GM19372 (cell line): ENCODE results near the gene MEX3A.
"Not testable (repeated sequence)": the region's sequence is repeated elsewhere in the genome, so short reads cannot be mapped to it uniquely, and the experiment has no call there.

Source experiments
- ATAC-seq: cut with Tn5 transposase; IDR thresholded peaks from one replicate; pipeline ENCODE4 v1.9.1; 2021; ENCODE audit warnings: mild to moderate bottlenecking, low read depth, moderate library complexity; ENCODE audit not compliant: unreplicated experiment

The MEX3A gene, protein sequence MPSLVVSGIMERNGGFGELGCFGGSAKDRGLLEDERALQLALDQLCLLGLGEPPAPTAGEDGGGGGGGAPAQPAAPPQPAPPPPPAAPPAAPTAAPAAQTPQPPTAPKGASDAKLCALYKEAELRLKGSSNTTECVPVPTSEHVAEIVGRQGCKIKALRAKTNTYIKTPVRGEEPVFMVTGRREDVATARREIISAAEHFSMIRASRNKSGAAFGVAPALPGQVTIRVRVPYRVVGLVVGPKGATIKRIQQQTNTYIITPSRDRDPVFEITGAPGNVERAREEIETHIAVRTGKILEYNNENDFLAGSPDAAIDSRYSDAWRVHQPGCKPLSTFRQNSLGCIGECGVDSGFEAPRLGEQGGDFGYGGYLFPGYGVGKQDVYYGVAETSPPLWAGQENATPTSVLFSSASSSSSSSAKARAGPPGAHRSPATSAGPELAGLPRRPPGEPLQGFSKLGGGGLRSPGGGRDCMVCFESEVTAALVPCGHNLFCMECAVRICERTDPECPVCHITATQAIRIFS

DNA sequence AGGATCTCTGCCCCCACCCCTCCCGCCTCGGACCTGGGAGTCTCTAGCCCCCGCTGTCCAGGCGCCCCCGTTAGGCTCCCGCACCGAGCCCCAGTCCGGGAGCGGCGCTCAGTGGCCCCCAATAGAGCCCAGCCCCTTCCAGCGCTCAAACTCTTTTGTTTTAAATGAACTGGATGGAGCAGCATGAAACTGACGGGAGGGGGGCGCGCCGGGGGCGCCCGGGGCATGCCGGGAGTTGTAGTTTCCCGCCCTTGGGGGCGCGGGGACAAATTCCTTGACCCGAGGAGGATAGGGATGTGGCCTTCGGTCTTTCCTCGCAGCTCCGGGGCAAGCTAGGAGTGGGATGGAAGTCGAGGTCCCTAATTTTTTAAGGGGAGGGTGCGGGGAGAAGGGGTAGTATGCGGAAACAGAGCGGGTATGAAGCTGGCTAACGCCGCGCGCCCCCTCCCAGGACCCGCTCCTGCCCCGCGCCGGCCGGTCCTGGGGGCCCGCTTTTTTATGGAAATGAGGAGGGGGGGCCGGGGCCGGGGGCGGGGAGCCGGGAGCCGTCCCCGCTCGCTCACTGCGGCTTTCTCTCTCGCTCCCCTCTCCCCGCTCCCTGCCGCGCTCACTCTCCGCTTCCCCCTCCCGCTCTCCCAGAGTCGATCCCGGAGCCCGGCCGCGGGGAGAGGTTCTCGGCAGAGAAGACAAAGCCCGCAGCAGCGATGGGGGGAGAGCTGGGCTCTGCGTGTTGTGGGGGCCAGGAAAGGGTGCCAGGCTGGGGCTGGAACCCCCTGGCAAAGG, at the start of gene MEX3A:
TSS of gene MEX3A (minus strand) at position 157 of the 783 bp plus-strand sequence. CDS start 467 bp downstream, outside the sequence.
- ATAC-seq, result no peak

DNA sequence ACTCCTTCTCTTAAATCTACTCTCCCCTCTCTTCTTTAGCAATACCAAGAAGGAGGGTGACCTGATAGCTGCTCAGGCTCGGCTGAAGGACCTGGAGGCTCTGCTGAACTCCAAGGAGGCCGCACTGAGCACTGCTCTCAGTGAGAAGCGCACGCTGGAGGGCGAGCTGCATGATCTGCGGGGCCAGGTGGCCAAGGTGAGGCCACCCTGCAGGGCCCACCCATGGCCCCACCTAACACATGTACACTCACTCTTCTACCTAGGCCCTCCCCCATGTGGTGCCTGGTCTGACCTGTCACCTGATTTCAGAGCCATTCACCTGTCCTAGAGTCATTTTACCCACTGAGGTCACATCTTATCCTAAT, 48.3 kb upstream of the MEX3A start:
- ATAC-seq, result no peak

DNA sequence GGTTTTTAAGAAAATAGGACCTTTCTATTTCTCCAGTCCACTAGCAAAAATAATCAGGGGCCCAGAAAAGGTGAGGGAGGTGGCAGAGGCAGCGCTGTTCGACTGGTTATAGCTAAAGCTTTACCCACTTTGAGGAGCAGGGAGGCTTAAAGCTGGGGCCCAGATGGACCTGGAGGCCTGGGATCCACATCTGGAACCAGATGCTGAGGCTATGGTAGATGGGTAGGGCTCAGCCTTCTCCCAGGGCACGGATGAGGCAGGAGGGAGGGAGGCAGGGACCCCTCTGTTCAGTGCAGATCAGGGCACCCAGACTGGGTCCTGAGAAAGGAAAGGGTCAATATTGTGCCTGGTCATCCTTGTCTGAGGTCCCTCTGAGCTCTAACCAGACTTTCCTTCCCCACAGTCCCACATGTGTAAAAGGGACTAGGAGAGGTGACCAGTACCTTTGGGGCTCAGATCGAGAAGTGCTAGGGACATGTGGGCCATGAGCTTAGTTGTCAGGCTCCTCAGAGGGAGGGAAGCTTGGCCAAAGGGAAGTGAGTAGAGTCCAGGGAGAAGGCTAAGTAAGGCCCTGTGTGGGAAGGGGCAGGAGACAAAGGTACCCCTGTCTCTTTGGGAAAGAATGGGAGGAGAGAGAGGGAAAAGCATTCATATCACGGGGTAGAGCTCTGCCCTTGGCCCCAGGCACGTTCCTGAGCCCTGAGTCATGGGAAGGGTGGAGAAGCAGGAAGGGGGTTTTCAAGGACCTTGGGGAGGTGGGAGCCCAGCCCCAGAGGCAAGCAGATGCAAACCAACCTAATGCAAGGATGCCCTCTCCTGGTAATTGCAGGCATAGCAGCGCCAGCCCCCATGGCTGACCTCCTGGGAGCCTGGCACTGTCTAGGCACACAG, 47.7 kb upstream of the MEX3A start:
- ATAC-seq, result no peak

DNA sequence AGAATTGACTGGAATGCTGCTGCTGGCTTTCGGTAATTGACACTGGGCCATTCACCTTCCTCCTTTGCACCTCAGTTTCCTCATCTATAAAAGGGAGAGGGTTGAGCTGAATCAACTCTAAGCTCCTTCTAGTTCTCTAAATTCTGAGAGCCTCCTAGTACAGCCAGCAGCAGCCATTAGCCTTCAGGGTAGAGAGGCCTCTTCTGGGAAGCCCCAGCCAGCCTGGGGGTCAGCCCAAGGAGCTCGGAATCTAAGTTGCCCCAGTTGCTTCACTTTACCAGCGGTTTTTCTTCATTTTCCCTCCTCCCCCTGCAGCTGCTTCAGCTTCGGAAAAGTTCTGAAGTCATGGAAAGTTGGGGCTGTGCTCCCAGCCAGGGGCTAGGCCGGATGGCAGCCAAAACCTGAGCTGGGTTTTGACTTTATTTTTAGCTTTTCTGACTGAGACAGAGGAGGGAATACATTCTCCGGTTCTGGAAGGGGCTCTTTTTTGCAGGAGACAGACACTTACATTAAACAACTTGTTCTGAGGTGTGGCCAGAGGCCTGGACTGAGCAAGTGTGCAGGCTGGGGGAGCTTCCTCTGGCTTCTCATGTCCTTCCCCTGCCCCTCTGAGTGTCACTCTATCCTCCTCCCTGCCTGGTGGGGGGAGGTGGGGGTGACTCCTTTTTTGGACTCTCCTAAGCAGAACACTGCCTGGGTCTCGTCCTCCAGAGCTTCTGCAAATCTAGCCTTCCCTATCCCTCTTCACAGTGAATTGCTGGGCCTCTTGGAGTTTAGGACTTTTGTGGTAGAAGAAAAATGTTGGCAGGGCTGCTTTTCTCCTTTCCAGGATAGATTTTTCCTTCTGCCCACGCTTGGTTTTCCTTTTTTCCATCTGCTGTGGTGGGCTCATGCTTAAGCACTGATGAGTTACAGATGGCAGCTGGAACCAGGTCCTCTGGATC, 46.7 kb upstream of the MEX3A start:
- no peak for ATAC-seq

DNA sequence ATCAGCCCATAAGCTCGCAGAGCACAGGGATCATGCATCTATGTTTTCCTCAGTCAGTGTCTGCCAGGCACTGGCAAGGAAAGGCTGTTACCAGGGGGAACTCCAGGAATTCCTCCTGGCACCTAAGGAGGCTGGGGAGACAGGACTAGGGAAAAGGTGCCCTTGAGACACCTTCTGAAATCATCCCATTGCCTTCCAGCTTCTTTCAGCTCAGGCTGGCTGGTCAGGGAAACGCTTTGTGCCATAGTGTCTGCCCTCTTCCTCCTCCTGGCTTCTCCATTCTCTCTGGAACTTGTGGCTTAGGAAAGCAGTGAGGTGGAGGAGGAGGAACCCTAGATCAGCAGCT, 46.0 kb upstream of the MEX3A start:
- no peak for ATAC-seq

DNA sequence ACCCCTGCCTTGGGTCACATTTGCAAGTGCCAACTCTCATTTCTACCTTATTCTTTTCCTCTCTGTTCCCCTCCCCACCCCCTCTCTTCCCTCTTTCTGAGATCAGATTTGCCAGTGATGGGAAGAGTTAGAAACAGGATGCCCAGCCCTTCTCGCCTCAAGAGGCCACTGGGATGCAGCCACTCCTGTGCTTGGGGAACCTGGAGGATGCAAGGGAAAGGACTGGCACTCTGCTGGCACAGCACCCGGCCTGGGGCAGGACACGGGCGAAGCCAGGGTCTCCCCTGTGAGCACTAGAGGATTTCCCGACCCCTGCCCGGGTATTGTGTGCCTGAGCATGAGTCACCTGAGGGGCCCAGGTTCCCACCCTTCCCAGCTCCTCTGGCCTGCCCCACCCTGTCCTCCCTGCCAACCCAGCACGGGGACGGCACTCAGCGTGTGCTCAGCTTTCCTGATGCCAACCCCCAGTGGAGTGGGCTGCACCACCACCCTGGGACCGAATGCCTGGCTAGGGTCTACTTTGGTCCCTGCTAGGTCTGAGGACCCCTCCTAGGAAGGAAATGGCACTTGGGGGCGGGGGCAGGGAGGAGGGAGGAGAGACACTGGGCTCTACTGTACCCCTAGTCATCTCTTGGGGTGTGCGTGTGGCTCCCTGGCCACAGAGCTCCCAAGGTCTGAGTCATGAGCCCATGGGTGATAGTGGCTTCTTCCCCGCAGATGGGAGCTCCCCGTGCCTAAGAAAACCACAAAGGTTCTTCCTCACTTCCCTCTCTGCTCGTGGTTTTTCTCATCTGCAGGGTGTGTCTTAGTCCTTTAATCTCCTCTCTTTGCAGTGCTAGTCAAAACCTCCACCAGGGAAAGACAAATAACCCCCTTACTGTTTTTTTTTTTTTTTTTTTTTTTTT, 44.6 kb upstream of the MEX3A start:
- no peak for ATAC-seq

DNA sequence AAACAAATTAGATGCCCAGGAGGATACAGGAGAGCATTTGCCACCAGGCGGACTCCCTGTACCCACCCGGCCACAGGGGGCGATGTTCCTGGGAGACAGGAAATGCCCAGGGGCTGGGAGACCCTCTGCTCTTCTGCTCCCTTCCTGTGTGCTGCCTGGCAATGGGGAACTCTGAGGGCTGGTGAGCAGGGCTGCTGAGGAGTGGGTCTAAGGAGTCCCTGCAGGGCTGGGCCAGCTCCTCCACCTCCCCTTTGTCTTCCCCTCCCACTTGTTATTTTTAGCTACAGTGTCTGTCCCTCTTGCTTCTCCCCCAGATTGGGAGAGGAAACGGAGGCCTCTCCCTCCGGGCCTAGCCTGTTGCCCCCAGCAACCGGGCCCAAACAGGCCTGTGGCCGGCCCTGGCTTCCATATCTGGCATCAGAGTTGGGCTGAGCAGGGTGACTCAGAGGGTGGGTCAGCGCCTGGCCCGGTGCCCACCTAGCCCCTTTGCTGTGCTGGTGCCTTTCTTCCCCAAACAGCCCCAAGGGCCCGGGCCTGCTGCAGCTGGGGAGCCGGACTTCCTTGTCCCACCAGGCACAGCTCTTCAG, 43.9 kb upstream of the MEX3A start:
- ATAC-seq, result no peak

DNA sequence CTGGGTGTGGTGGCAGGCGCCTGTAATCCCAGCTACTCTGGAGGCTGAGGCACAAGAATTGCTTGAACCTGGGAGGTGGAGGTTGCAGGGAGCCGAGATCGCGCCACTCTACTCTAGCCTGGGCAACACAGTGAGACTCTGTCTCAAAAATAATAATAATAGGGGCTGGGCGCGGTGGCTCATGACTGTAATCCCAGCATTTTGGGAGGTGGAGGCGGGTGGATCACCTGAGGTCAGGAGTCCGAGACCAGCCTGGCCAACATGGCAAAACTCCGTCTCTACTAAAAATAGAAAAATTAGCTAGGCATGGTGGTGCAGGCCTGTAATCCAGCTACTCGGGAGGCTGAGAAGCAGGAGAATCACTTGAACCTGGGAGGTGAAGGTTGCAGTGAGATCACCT, 43.3 kb upstream of the MEX3A start:
- not testable (repeated sequence) for ATAC-seq

DNA sequence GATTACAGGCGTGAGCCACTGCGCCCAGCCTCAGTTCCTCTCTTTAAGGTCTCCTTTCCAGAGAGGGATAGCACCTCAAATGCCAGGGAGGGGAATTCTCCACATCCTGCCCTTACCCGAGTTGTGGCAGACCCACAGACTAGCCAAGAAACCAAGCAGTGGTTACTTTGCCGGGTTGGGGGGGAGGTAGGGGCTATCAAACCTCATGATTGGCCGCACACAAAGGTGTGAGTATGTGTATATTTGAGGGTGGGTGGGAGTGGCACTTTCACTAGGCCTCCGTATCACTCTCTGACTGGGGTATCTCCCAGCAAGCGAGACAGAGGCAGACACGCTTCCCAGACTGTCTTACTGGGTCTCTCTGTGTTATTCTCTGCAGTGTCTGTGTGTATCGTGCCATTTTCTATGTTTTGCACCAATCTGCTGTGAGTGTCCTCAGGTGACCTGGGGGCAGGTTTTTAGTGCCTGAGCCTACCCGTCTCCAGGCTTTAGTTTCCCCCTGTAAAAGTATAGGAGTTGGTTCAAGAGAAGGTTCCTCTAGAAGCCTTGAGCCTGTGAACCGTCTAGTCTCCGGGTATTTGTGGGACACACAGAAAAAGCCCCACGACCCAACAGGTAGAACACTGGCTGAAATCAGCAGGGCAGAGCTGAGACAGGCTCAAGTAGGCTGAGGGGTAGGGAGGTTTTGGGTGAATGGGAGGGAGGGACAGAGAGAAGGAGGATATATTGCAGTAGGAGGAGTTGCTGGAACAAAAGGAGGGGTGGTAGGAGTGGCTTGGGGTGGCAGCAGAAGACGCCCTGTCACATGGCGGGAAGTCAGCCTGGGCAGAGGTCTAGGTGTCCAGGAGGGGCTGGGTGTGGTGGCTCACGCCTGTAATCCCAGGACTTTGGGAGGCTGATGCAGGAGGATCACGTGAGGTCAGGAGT, 42.6 kb upstream of the MEX3A start:
- no peak for ATAC-seq

DNA sequence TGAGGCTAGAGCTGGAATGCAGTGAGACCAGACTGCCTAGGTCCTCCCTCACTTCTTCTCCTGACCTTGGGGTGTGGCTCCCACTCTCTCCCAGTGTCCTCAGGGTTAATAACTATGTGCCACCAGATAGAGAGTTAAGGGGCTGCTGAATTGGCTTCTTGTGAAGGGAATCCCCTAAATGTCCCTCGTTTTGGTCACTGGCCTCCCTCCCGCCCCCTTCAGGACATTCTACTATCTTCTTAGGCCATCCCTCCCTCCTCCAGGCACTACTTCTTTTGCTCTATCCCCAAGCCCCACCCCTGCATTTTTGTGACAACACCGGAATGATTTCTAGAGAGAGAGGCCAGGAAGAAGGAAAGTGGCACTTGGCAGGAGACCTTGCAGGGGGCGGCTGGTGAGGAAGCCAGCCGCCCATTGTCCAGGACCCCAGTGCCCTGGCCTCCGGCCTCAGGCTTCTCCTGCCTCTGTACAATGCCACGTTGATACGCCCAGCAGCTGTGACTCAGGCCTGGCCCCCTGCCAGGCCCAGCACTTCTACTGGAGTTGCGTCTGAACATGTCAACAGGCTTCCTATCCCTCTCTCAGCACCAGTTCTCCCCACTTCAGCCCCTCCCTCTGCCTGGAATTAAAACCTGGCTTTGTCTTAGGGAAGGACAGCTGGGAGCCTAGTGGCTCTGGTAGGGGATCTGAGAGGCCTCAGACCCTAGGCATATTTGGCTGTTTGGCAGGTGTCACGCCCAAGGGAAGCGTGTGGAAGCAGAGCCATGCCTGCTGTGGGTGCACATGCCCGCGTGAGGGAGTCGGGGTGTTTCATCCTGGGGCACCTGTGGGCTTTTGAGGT, 41.3 kb upstream of the MEX3A start:
- no peak for ATAC-seq

DNA sequence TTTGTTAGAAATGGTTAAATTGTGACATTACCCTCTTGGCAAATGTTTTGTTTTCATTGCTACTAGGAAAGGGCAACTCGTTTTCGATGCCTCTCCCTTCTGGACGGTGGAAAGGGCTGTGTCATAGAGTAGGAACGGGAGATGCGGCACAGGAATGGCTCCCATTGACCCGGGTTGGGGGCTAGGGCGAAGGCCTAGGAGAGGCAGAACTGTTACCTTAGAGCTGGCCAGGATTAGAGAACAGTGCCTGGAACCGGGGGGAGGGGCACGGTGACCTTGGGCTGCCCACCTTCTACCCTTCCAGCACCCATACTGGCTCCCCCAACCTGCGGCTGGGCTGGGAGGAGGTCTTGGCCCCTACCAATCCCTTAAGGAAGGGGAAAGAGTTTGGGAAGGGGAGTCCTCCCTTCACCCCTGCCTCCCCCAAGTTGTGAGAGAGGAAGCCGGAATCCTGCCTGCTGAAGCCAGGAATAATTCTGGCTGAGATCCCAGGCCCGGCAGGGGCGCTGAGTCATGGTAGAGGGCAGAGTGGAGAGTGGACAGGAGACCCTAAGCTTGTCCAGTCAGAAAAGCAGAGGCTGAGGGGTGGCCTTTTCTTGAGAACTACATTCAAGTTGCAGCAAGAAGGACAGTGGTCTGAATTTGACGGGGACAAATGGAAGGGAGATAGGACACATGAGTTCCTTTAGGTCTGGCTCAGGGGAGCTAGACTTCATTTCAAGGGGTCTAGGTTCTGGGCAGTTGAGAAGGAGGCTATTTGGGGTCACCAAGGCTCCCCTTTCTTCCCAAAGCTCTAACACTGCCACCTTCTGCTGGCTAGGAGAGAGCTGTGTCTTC, 40.5 kb upstream of the MEX3A start:
- no peak for ATAC-seq

DNA sequence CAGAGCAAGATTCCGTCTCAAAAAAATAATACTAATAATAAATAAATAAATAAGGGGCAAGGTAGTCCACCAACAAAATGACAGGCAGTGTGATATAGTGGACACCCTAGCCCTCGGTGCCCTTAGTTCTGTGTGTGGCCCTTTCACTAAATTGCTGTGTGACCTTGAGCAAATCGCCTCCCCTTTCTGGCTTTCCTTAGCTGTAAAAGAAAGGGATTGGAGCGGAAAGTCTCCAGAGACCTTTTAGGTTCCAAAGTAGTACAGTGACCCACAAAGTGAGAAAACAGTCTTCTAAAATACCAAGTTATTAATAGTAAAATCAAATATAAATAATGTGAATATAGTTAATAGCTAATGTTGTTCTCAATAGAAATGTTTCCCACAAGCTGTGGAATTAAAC, 39.8 kb upstream of the MEX3A start:
- no peak for ATAC-seq

DNA sequence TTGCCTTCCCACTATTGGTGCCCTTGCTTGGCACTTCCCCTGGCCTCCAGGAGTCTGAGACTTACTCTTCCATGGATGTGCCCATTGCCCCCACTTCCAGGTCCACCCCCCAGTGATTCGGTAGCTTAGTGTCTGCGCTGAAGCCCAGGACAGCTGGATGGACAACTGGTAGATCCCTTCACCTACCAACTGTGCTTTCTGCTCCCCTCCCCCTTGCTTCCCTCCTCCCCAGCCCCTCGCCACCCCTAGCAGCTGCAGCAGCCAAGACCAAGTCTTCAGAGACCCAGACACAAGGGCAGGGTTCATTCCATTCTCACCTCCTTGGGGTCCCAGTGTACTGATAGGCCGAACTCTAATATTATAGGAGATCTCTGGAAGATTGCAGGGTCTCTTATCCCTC, 39.2 kb upstream of the MEX3A start:
- ATAC-seq, result no peak

DNA sequence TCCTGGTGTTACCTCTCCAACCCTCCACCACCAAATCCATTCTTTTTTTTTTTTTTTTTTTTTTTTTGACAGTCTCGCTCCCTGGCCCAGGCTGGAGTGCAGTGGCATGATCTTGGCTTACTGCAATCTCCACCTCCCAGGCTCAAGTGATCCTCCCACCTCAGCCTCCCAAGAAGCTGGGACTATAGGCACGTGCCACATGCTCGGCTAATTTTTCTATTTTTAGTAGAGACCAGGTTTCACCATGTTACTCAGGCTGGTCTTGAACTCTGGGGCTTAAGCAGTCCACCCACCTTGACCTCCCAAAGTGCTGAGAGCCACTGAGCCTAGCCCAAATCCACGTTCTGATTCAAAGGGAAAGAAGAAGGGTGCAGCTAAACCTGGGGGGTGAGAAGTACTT, 38.7 kb upstream of the MEX3A start:
- not testable (repeated sequence) for ATAC-seq

DNA sequence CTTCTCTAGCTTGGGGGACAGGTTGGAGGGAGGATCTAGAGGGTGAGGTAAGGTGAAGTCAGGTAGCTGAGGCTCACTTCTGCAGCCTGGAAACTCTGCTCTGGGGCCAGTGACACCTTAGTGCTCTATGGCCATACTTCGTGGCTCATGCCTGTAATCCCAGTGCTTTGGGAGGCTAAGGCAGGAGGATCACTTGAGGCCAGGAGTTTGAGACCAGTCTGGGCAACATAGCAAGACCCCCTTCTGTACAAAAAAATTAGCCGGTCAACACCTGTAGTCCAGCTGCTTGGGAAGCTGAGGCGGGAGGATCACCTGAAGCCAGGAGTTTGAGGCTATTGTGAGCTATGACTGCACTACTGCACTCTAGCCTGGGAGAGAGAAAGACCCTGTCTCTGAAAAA, 38.1 kb upstream of the MEX3A start:
- ATAC-seq, result no peak
